Measurements from ENCODE around the gene P2RX5. TPM values are rescaled to one million over a fixed set of nuclear protein-coding genes. Genes with fewer than 3 reads are reported as not detected.
A peak's percentile ranks its signal among the peaks of the same experiment; 100 is the strongest.

Gene P2RX5
- total and polyA plus RNA-seq, 10 of the 15 experiments (the other 5 are each of a cell fraction or from before 2014, with no cell fraction given), result 6.9 to 28.8 (median 19.5) TPM

DNA sequence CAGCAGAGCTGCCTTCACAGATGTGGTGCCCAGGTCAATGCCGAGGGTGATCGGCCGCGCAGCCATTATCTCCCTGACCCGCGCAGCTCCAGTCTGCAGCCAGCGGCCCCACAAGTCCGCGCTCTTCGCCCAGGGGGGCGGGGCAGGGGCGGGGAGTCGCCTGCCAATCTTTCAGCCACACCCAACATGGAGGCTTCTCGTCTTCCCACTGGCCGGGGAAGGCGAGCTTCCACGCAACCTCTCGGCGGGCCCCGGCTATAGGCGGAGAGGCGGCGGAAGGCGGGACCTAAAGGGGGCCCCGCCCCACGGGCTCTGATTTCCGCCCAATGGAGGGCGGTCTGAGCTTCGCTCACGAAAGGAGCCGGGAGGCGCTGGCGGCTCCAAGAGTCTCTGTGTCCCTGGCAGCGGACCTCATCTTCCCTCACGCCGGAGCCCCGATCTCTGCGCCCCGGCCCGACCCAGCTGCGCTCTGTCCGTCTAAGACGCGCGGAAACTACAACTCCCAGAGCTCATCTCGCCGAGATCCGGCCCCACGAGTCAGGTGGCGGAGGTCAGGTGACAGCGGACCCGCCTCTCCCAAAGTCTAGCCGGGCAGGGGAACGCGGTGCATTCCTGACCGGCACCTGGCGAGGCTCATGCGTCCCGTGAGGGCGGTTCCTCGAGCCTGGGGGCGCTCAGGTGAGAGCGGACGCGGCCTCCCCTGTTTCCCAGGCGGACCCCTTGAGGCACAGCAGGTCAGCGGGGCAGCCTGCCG, 59.6 kb downstream of the P2RX5 start, which contains the start of the genes CTNS and SHPK:
CTNS (plus strand) TSS at position 607 of the 754 bp plus-strand sequence. CDS start 3,447 bp downstream, outside the sequence.
SHPK (minus strand) TSS at position 97 of the 754 bp plus-strand sequence; CDS start at position 66, 31 bp downstream.
- ChIA-PET CTCF (interaction anchor here (0.6 to 1.6 kb wide), 7 partner anchors 9 to 161 kb away, joined by 3 to 17 read pairs (median 4); no protein-coding TSS in a partner anchor), RAD21 (ENCODE audit: unreplicated experiment) (interaction anchor here (0.8 to 3.1 kb wide), 12 partner anchors 11 to 210 kb away, joined by 3 to 26 read pairs (median 5); partner anchors contain the start of genes HASPIN and TRPV3), SMC1A (ENCODE audit: uncharacterized antibody, unreplicated experiment) (interaction anchor here (0.8 to 1.7 kb wide), 10 partner anchors 9 to 101 kb away, joined by 3 to 6 read pairs (median 4); no protein-coding TSS in a partner anchor), POLR2A (interaction anchor here (0.6 to 1.3 kb wide), 13 partner anchors 9 to 275 kb away, joined by 3 to 11 read pairs (median 4); partner anchors contain the start of genes HASPIN and TRPV3)
- no peaks in the 10 kb centered on the region for H3K27me3 ChIP-seq (replicated peaks in 1 of 2; ENCODE audit: control insufficient read depth in 2 of 2, insufficient read depth in 2 of 2, low read length in 1 of 2)
- H3K4me2 ChIP-seq (ENCODE audit: control insufficient read depth, insufficient read depth), result peak within 1 kb of the TSS; percentile 98
- in situ Hi-C loops (cut with MboI) (no loop called here), intact Hi-C loops (cut with micrococcal nuclease; ENCODE audit: unreplicated experiment) (loop anchor here (2.0 kb wide), 1 partner anchor 78 kb away; no protein-coding TSS in a partner anchor)
- FAIRE-seq, result peak; percentile 96
- H3K9me3 ChIP-seq (replicated peaks; ENCODE audit: control insufficient read depth, insufficient read depth, low read length), result no peaks in the 10 kb centered on the region
- H4K20me1 ChIP-seq (ENCODE audit: control insufficient read depth, insufficient read depth), result no peaks in the 10 kb centered on the region
- H3K9ac ChIP-seq (ENCODE audit: control insufficient read depth, insufficient read depth, low read length), result peak within 1 kb of the TSS; percentile 90
- peak within 1 kb of the TSS; percentile 94 for H3K4me3 ChIP-seq
- WGBS (ENCODE audit: insufficient coverage, insufficient replicate concordance, low lambda C conversion rate, missing lambda C conversion rate), result 2% methylated on average over 64 of the region's 68 CpGs
- ATAC-seq, result peak; percentile 99
- H3K36me3 ChIP-seq (ENCODE audit: control insufficient read depth in 2 of 2, insufficient read depth in 2 of 2, low read length in 1 of 2), result no peaks in the 10 kb centered on the region; a peak in 2 of 4 replicates
- H2AFZ ChIP-seq (ENCODE audit: control insufficient read depth, low read depth, low read length), result peak within 1 kb of the TSS; percentile 97
- BruUV-seq (replicated peaks), result no TSS peak
- DNase-seq (ENCODE audit: low read depth, low spot score), result peak; percentile 68
- H3K79me2 ChIP-seq (ENCODE audit: control insufficient read depth, insufficient read depth, low read length), result peaks cover 12% of the 10 kb centered on the region
- peak within 1 kb of the TSS; percentile 98 for H3K27ac ChIP-seq (ENCODE audit: control insufficient read depth, insufficient read depth)
- H3K4me1 ChIP-seq (ENCODE audit: control insufficient read depth, insufficient read depth, low read length), result peaks cover 4% of the 10 kb centered on the region; the same call in 1 of the 2 replicates
- TF ChIP-seq MXI1 (IDR thresholded peaks at IDR 0.05; ENCODE audit: low read depth, low read length) (peak; percentile 85), GABPA (IDR thresholded peaks at IDR 0.05; ENCODE audit: low read depth) (peak; percentile 90), TCF12 (IDR thresholded peaks at IDR 0.05; ENCODE audit: low read depth, low read length) (peak; percentile 22; the same call in 1 of the 2 replicates), RAD51 (IDR thresholded peaks at IDR 0.05) (peak; percentile 99), NR2F1 (conservative IDR thresholded peaks at IDR 0.05) (0 out of 2 replicates have a peak, but pooled peaks have one; percentile 62), POLR2A (IDR thresholded peaks at IDR 0.05; ENCODE audit: low read depth, low read length) (peak; percentile 77), SMC3 (IDR thresholded peaks at IDR 0.05; ENCODE audit: borderline replicate concordance, low read length) (no peak), NRF1 (conservative IDR thresholded peaks at IDR 0.05; ENCODE audit: low read depth, low read length) (peak; percentile 39; the same call in 1 of the 2 replicates), ZSCAN29 (IDR thresholded peaks at IDR 0.05) (no peak)
- TF ChIP-seq, protein P1, sequence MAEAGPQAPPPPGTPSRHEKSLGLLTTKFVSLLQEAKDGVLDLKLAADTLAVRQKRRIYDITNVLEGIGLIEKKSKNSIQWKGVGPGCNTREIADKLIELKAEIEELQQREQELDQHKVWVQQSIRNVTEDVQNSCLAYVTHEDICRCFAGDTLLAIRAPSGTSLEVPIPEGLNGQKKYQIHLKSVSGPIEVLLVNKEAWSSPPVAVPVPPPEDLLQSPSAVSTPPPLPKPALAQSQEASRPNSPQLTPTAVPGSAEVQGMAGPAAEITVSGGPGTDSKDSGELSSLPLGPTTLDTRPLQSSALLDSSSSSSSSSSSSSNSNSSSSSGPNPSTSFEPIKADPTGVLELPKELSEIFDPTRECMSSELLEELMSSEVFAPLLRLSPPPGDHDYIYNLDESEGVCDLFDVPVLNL (IDR thresholded peaks at IDR 0.05; ENCODE audit: low read depth, low read length), result 0 out of 2 replicates have a peak, but pooled peaks have one; percentile 35
- TF ChIP-seq, protein P2, sequence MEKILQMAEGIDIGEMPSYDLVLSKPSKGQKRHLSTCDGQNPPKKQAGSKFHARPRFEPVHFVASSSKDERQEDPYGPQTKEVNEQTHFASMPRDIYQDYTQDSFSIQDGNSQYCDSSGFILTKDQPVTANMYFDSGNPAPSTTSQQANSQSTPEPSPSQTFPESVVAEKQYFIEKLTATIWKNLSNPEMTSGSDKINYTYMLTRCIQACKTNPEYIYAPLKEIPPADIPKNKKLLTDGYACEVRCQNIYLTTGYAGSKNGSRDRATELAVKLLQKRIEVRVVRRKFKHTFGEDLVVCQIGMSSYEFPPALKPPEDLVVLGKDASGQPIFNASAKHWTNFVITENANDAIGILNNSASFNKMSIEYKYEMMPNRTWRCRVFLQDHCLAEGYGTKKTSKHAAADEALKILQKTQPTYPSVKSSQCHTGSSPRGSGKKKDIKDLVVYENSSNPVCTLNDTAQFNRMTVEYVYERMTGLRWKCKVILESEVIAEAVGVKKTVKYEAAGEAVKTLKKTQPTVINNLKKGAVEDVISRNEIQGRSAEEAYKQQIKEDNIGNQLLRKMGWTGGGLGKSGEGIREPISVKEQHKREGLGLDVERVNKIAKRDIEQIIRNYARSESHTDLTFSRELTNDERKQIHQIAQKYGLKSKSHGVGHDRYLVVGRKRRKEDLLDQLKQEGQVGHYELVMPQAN (conservative IDR thresholded peaks at IDR 0.05), result peak; percentile 97
- TF ChIP-seq, protein P3, sequence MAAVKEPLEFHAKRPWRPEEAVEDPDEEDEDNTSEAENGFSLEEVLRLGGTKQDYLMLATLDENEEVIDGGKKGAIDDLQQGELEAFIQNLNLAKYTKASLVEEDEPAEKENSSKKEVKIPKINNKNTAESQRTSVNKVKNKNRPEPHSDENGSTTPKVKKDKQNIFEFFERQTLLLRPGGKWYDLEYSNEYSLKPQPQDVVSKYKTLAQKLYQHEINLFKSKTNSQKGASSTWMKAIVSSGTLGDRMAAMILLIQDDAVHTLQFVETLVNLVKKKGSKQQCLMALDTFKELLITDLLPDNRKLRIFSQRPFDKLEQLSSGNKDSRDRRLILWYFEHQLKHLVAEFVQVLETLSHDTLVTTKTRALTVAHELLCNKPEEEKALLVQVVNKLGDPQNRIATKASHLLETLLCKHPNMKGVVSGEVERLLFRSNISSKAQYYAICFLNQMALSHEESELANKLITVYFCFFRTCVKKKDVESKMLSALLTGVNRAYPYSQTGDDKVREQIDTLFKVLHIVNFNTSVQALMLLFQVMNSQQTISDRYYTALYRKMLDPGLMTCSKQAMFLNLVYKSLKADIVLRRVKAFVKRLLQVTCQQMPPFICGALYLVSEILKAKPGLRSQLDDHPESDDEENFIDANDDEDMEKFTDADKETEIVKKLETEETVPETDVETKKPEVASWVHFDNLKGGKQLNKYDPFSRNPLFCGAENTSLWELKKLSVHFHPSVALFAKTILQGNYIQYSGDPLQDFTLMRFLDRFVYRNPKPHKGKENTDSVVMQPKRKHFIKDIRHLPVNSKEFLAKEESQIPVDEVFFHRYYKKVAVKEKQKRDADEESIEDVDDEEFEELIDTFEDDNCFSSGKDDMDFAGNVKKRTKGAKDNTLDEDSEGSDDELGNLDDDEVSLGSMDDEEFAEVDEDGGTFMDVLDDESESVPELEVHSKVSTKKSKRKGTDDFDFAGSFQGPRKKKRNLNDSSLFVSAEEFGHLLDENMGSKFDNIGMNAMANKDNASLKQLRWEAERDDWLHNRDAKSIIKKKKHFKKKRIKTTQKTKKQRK (IDR thresholded peaks at IDR 0.05; ENCODE audit: low read depth, low read length), result peak; percentile 54; the same call in 1 of the 2 replicates
- TF ChIP-seq, protein P4, sequence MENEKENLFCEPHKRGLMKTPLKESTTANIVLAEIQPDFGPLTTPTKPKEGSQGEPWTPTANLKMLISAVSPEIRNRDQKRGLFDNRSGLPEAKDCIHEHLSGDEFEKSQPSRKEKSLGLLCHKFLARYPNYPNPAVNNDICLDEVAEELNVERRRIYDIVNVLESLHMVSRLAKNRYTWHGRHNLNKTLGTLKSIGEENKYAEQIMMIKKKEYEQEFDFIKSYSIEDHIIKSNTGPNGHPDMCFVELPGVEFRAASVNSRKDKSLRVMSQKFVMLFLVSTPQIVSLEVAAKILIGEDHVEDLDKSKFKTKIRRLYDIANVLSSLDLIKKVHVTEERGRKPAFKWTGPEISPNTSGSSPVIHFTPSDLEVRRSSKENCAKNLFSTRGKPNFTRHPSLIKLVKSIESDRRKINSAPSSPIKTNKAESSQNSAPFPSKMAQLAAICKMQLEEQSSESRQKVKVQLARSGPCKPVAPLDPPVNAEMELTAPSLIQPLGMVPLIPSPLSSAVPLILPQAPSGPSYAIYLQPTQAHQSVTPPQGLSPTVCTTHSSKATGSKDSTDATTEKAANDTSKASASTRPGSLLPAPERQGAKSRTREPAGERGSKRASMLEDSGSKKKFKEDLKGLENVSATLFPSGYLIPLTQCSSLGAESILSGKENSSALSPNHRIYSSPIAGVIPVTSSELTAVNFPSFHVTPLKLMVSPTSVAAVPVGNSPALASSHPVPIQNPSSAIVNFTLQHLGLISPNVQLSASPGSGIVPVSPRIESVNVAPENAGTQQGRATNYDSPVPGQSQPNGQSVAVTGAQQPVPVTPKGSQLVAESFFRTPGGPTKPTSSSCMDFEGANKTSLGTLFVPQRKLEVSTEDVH (IDR thresholded peaks at IDR 0.05; ENCODE audit: low read depth, partially characterized antibody), result peak; percentile 74
